ENCODE results near the gene C2CD5. TPM values are rescaled to one million over a fixed set of nuclear protein-coding genes. Genes with fewer than 3 reads are reported as not detected.

Gene C2CD5, protein sequence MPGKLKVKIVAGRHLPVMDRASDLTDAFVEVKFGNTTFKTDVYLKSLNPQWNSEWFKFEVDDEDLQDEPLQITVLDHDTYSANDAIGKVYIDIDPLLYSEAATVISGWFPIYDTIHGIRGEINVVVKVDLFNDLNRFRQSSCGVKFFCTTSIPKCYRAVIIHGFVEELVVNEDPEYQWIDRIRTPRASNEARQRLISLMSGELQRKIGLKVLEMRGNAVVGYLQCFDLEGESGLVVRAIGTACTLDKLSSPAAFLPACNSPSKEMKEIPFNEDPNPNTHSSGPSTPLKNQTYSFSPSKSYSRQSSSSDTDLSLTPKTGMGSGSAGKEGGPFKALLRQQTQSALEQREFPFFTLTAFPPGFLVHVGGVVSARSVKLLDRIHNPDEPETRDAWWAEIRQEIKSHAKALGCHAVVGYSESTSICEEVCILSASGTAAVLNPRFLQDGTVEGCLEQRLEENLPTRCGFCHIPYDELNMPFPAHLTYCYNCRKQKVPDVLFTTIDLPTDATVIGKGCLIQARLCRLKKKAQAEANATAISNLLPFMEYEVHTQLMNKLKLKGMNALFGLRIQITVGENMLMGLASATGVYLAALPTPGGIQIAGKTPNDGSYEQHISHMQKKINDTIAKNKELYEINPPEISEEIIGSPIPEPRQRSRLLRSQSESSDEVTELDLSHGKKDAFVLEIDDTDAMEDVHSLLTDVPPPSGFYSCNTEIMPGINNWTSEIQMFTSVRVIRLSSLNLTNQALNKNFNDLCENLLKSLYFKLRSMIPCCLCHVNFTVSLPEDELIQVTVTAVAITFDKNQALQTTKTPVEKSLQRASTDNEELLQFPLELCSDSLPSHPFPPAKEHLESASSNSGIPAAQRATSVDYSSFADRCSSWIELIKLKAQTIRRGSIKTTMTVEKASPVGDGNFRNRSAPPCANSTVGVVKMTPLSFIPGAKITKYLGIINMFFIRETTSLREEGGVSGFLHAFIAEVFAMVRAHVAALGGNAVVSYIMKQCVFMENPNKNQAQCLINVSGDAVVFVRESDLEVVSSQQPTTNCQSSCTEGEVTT
- total RNA-seq, result 10 to 100 TPM; 56.3 to 68.6 (median 62.4) TPM
- long read RNA-seq, donor 1, partial matches to known transcripts, result 11 of 18 reads
- long read RNA-seq, donor 1, other reads (novel, unspliced or antisense), result 4 of 18 reads
- long read RNA-seq, donor 2, partial matches to known transcripts, result 3 of 3 reads
- long read RNA-seq, donor 2, other reads (novel, unspliced or antisense), result 0 of 3 reads

DNA sequence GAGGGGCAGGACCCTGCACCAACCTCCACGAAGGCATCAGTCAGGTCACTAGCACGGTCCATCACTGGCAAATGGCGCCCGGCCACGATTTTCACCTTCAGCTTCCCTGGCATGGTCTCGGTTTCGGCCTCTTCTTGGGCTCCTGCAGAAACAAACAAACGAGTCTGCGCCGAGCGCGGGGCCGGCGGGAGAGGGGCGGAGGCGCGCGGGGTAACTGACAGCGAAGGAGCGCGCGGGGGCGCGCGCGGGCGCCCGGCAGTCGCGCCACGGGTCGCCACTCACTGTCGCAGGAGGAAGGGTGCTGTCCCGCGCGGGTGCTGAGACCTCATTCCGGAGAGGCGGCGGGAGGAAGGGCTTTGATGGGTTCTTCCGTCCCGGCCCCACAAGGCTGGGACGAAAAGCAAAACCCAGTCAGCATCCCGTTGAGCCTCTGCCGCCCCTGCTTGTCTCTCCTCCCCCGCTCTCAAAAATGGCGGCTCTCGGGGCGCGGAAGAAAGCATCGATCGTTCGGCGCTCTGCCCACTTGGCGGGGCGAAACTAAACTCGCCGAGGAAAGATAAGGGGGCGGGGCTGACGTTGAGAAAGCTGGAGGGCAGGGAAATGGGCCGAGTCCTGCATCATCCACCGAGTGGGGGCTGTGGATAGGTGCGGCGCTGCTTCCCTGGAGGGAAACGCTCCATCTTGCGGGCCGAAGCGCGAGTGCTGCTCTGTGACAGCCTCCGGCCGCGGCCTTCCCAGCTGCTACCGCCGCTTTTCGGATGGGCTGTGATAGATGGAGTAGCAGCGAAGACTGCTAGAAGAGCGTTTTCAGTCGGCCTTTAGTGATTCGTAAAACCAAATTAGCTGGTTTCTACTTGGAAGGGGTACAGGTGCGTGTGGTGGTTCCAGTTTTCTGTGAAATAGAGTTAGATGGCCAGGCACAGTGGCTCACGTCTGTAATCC lies at the start of gene C2CD5:
Gene C2CD5, minus strand, starts transcription at position 505 of the 942 bp plus-strand sequence. Its CDS starts 392 bp downstream, at position 113.
- intact Hi-C loops (cut with DNase I, micrococcal nuclease), result loop anchor here (5.0 to 10.0 kb wide), 2 partner anchors 80 to 83 kb away; partner anchors contain the start of gene ETNK1 (in 2 of the 2)
- peak; percentile 96 to 99 (median 97) for DNase-seq
- Histone ChIP-seq H3K4me1 (ENCODE audit: low read depth) (peaks cover 4% of the 10 kb centered on the region), H3K36me3 (ENCODE audit: low read depth) (no peaks in the 10 kb centered on the region), H3K4me3 (peak within 1 kb of the TSS; percentile 60), H3K9me3 (no peaks in the 10 kb centered on the region)
- peak; percentile 91 for ATAC-seq
- TF ChIP-seq, protein P1, sequence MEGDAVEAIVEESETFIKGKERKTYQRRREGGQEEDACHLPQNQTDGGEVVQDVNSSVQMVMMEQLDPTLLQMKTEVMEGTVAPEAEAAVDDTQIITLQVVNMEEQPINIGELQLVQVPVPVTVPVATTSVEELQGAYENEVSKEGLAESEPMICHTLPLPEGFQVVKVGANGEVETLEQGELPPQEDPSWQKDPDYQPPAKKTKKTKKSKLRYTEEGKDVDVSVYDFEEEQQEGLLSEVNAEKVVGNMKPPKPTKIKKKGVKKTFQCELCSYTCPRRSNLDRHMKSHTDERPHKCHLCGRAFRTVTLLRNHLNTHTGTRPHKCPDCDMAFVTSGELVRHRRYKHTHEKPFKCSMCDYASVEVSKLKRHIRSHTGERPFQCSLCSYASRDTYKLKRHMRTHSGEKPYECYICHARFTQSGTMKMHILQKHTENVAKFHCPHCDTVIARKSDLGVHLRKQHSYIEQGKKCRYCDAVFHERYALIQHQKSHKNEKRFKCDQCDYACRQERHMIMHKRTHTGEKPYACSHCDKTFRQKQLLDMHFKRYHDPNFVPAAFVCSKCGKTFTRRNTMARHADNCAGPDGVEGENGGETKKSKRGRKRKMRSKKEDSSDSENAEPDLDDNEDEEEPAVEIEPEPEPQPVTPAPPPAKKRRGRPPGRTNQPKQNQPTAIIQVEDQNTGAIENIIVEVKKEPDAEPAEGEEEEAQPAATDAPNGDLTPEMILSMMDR (IDR thresholded peaks at IDR 0.05), result peak; percentile 26

DNA sequence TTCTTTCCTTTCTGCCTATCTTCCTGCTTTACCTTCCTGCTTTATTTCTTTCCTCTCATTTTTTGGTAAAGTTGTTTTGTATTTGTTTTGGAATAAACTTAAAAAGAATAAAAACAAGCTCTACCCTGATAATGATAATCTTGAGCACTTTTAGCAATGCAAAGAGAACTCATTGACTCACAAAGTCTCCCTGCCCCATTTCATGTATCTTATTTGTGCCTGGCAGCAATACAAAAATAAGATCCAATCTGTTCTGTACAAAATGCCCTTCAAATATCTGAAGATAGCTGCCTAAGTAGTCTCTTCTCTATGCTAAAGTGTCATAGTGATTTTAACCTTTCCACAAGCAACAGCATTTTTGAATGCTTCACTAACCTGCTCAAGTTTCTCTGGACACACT lies 49.5 kb upstream of the C2CD5 start:
- Histone ChIP-seq H3K4me3 (no peak overlapping the region), H3K4me1 (ENCODE audit: low read depth) (no peaks in the 10 kb centered on the region), H3K36me3 (ENCODE audit: low read depth) (no peaks in the 10 kb centered on the region), H3K9me3 (no peaks in the 10 kb centered on the region)
- intact Hi-C loops (cut with DNase I, micrococcal nuclease), result no loop called here
- no peak for ATAC-seq
- no peak for DNase-seq
- TF ChIP-seq, protein P1 (IDR thresholded peaks at IDR 0.05), result no peak

DNA sequence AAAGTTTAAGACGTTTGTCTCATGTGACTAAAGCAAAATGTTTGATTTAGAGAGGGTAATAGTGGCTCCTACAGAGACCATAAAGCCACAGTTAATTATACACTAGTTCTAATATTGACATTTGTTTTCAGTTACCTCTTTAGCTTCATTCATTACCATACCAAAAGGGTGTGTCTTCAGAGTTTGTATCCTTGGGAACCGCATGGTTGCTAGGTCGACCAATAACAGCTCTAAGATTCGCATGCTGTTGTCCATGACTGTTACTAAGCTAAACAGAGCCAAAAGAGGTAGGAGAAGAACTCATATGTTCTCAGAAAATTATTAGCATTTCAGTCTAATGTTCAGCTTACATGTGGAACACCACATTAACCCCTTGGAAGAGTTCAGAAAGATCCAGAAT lies 44.5 kb upstream of the C2CD5 start:
- Histone ChIP-seq H3K9me3 (no peaks in the 10 kb centered on the region), H3K4me1 (ENCODE audit: low read depth) (no peaks in the 10 kb centered on the region), H3K4me3 (no peak overlapping the region), H3K36me3 (ENCODE audit: low read depth) (no peaks in the 10 kb centered on the region)
- peak; percentile 98 for ATAC-seq
- TF ChIP-seq, protein P1 (IDR thresholded peaks at IDR 0.05), result no peak
- intact Hi-C loops (cut with DNase I, micrococcal nuclease), result no loop called here
- DNase-seq, result peak in 1 of 3 donors; percentile 52

DNA sequence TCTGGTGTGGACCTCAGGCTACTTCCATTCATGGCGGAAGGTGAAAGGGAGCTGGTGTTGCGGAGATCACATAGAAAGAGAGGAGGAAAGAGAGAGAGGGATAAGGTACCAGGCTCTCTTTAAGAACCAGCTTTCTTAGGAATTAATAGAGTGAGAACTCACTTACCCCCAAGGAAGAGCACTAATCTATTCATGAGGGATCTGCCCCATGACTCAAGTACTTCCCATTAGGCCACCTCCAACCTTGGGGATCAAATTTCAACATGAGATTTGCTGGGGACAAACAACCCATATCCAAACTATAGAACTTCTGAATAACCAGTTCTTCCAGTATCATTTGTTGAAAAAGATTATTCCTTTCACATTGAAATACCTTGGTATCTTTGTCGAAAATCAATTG lies 34.0 kb upstream of the C2CD5 start:
- Histone ChIP-seq H3K9me3 (no peaks in the 10 kb centered on the region), H3K4me3 (no peak overlapping the region), H3K4me1 (ENCODE audit: low read depth) (no peaks in the 10 kb centered on the region), H3K36me3 (ENCODE audit: low read depth) (no peaks in the 10 kb centered on the region)
- ATAC-seq (no peak), DNase-seq (no peak)
- intact Hi-C loops (cut with DNase I, micrococcal nuclease), result no loop called here
- TF ChIP-seq, protein P1 (IDR thresholded peaks at IDR 0.05), result no peak

Measured in mucosa of descending colon (tissue), 3 donors.